SIG-M5 treated with dmso at 0.1 percent for 504 hours (cell line): ENCODE measurements around the gene KDR.

Source experiments
- DNase-seq: peaks from one replicate; lab custom pipeline; 2025; ENCODE audit not compliant: unreplicated experiment; lab: John Stamatoyannopoulos, UW

The KDR gene

DNA sequence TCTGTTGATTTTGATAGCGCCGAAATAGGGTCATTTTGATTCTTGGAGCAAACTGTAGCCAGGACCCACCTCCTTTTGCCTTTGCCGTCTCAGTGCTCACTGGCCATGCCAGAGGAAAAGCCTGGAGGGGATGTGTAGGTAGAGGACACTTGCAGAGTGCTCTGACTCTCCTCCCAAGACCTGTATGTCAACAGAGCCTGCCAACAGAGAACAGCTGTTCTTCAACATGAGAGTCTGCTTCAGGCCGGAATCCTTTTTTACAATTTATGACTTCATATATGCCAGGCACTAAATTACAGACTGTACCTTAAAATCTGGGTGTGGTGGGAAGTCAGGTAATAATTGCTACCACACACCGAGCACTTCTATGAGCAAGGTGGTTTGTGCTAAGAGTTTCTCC, 94.2 kb downstream of the KDR start:
- no peak for DNase-seq

- no peak for DNase-seq
Observed at GRCh38 chr4:55030589-55030988, 94.8 kb downstream of the KDR start.

DNA sequence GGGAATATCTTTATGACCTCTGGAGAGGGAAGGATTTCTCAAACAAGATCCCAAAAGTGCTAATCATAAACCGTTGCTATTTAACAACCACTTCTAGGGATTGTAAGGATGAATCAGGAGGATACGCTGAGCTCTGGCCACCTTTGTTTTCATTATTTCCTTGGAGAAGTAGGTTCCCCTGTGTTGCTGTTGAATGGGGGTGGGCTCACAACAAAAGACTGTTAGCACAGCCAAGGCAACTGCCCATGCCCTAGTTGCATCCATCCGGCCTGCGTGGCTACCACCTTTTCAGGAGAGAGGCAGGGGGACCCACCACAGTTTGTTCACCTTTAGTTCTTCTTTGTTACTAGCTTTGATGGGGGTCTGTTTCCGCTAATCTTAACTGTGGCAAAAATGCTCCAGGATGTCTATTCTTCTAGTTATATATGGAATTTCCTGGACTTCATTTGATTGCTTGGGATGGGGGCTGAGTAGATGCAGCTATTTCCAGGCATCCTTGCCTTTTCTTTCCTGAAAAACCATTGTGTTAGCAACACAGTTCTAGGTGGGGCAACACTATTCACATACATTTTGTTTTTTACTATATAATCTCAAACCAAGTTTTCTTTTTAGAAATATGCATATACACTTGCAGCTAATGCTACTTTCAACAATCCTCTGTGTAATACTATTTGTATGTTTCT, 95.4 kb downstream of the KDR start:
- DNase-seq, result no peak

- DNase-seq, result no peak
Observed at GRCh38 chr4:55029321-55029720, 96.1 kb downstream of the KDR start.
